Measurements from ENCODE around the gene FERD3L. TPM values are rescaled to one million over a fixed set of nuclear protein-coding genes. Genes with fewer than 3 reads are reported as not detected.

The FERD3L gene
- total RNA-seq, 1 donor from 2014 or later = not detected

DNA sequence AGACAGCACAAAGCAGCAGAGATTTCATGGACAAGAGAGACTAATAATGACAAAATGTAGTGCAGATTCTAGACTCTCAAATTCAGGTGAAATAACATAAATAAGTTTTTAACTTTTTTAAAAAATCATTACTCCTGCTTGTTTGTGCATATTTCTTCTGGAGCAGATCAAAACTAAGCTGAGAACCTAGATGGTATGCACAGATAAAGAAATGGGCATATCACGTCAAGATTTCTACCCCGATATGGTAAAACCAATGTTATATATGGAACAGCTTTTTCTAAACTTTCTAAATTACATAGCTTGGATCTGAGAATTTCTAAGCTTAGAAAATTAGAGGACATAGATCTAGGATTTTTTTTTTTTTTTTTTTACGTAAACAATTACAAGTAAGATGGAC is 46.0 kb downstream of the FERD3L start:
- H3K4me3 ChIP-seq (ENCODE audit: low read depth, low read length) = no peak overlapping the region
- TF ChIP-seq CTCF (conservative IDR thresholded peaks at IDR 0.05; ENCODE audit: low read depth, low read length) = no peak
- DNase-seq (ENCODE audit: low read depth) = no peak

- TF ChIP-seq CTCF (conservative IDR thresholded peaks at IDR 0.05; ENCODE audit: low read depth, low read length) = no peak
- H3K4me3 ChIP-seq (ENCODE audit: low read depth, low read length) = no peak overlapping the region
- DNase-seq (ENCODE audit: low read depth) = no peak
Observed at GRCh38 chr7:19098510-19098909, 46.7 kb downstream of the FERD3L start.

DNA sequence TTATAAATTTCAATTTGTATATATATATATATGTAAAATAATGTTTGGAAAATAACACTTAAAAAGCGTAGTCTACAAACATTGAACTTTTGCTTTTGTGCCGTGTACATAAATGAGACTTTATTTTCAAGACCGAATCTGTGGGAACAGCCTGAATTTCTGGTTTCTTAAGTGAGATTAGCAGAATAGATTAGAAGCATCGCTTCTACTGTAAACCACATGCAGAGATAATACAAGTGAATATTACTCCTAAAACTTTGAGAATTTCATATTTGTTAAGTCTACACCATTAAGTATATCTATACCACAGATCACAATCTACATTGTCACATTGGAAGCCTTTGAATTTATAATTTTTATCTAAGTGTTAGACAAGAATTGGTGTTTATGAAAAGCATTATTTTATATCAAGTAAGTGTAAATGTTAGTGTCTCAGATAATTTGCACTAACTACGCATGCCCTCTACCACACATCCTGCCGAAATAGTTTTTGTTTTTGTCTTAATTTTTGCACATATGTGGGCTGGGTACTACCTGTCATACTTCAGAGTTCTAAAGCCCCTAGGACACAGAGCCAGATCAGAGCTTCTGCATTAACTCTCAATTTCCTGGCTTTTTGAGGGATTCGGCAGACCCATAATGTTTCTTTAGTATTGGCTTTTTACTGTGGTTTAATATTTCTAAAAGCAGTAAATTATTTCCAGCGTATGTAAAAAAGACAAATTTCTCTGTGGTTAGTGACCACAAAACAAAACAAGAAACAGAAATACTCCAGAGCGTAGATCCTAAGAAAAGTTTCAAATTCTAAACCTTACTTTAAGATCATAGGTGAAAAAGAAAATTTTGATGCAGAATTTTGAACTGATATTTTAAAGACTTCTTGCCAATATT is 47.8 kb downstream of the FERD3L start:
- no peak overlapping the region for H3K4me3 ChIP-seq (ENCODE audit: low read depth, low read length)
- TF ChIP-seq CTCF (conservative IDR thresholded peaks at IDR 0.05; ENCODE audit: low read depth, low read length) = no peak
- DNase-seq (ENCODE audit: low read depth) = no peak

DNA sequence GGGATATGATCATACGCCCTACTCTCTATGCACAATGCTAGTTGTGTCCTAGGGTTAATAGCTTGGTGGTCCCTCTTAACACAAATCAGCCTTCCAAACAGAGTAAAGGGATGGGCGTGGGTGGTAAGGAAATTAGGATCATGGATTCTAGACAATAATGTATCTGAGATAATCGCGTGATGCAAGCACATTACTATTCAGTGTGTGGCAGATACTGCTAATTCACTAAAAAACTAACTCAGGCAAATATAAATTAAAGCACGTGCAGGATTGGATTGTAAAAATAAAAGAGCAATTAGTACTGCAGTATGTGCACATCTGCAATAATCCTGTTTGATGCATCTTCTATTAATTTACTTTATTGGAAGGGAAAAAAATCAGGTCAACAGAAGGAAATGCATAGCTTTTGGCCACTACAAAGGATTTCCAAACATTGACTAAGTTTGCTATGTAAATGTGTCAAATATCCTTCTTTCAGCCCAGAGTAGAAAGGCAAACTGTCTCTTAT is 49.8 kb downstream of the FERD3L start:
- no peak for DNase-seq (ENCODE audit: low read depth)
- H3K4me3 ChIP-seq (ENCODE audit: low read depth, low read length) = no peak overlapping the region
- no peak for TF ChIP-seq CTCF (conservative IDR thresholded peaks at IDR 0.05; ENCODE audit: low read depth, low read length)

Other genes starting within 250 kb of the FERD3L start
- gene TWIST1, start 27.8 kb downstream of the FERD3L start, total RNA-seq = 0.22 TPM in 1 of 2 replicates, not detected in the other

Data from epithelial cell of proximal tubule (primary cell).